HG02610 (cell line): ENCODE measurements around the gene TFEC.
A peak's percentile ranks its signal among the peaks of the same experiment; 100 is the strongest.
"Not testable (repeated sequence)": the region's sequence is repeated elsewhere in the genome, so short reads cannot be mapped to it uniquely, and the experiment has no call there.

Source experiments
- ATAC-seq: cut with Tn5 transposase; IDR thresholded peaks from one replicate; pipeline ENCODE4 v1.9.1; 2021; ENCODE audit warnings: mild to moderate bottlenecking, moderate library complexity; ENCODE audit not compliant: unreplicated experiment

Gene TFEC, protein sequence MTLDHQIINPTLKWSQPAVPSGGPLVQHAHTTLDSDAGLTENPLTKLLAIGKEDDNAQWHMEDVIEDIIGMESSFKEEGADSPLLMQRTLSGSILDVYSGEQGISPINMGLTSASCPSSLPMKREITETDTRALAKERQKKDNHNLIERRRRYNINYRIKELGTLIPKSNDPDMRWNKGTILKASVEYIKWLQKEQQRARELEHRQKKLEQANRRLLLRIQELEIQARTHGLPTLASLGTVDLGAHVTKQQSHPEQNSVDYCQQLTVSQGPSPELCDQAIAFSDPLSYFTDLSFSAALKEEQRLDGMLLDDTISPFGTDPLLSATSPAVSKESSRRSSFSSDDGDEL

DNA sequence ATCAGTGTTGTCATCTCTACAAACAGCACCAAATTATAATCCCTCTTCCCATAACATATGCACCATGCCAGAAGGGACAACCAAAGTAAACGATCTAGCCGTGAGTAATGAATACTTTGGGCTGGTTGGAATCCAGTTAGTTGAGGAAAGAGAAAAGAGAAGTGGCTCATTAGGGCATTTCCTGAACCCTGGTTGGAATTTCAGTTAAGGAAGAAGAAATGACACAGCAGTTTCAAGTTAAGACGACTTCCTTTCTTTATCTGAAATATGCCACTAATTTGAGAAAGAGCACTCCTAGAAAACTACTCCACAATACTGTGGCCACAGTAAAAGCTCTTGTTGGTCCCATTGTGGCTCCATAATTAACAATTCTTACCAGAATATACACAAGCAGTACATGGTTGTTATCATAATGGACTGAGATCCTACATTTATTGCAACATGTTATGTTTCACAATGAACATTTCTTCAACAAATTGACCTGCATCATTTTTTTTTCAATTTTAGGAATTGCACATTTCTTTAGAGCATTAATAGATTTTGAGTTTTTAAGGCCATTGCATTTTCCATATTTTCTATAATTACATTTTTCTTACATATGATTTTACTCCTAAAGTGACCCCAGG is at the start of gene TFEC:
TSS of gene TFEC (minus strand) at position 113 of the 626 bp plus-strand sequence. CDS start 46,322 bp downstream, outside the sequence.
- peak; percentile 35 for ATAC-seq

GRCh38 chr7:116075351-116076145 is 45.0 kb upstream of the TFEC start:
- ATAC-seq, result no peak

DNA sequence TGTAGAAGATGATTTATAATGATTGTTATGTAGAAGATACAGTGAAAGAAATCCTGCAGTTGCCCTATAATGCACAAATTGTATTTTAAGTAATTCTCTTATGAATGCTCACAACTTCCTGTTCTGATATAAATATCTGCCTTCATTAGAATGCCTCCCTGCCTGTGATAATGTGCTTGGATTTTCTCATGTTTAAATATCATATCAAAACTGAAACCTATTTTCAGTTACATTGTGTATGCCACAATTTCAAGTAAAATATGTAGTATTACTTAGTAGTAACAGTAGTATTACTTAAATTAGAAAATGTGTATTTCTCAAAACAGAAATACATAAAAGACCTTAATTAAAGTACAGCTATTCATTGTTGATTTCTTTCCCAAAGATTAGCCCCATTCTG is 41.1 kb upstream of the TFEC start:
- ATAC-seq, result peak; percentile 85

DNA sequence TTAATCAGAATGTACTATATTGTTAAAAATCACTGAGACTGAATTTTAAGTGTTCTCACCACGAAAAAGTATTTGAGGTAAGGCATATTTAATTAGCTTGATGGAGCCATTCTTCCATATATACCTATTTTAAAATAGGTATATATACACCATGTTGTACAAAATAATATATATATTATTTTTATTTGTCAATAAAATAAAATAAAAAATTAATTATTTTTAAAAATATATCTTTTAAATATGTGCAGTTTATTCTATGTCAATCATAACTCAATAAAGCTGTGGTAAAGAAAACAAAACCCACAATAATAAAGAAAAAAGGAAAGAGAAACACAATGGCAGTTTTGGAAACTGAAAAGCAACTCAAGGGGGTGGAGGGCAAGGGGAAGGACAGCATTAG is 33.6 kb upstream of the TFEC start:
- no peak for ATAC-seq

GRCh38 chr7:116062666-116063065 is 32.1 kb upstream of the TFEC start:
- ATAC-seq, result no peak

GRCh38 chr7:116052006-116052405 is 21.4 kb upstream of the TFEC start:
- no peak for ATAC-seq

DNA sequence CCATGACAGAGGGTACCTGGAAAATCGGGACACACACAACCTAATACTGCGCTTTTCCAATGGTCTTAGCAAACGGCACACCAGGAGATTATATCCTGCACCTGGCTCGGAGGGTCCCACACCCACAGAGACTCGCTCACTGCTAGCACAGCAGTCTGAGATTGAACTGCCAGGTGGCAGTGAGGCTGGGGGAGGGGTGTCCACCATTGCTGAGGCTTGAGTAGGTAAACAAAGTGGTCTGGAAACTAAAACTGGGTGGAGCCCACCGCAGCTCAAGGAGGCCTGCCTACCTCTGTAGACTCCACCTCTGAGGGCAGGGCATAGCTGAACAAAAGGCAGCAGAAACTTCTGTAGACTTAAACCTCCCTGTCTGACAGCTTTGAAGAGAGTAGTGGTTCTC is 16.7 kb upstream of the TFEC start:
- ATAC-seq, result not testable (repeated sequence)

- no peak for ATAC-seq
These were observed 15.0 kb upstream of the TFEC start for GRCh38 chr7:116045532-116045931.

- peak; percentile 99 for ATAC-seq
These were observed 11.1 kb upstream of the TFEC start for GRCh38 chr7:116041615-116042014.

DNA sequence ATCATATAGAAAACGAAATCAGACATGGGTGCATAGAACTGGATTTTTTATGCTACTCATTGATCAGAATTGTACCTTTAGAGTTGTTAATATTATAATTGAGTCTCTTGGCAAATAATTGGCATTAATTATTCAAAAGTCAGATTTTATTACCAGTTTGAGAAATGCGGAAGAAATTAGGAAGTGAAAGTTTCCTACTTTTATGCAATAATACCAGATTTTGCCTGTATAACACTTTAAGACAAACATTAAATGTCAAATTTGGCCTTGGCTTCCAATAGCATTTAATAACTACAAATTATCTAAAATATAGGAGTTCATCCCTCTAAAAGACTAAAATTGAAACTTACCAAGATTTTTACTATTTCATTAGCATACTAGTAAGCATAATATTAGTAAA is 6.8 kb upstream of the TFEC start:
- no peak for ATAC-seq

GRCh38 chr7:116034411-116034810 is 3.8 kb upstream of the TFEC start:
- no peak for ATAC-seq

DNA sequence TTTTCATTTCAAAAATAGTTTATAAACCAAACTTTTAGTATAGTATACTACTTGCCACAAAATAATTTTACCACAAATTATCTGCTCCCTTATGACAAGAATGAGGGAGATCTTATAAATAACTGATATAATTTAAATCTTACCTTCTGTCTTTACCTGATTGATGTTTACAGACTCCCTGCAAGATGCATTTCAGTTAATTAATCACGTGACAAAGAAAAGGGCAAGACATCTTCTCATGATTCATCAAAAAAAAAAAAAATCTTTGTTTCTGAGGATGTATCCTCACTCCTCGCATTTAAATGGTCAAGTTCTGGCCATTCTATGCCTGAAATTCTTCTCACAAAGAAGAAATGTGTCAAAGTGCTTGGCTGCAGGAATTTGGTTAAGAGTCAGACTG is 2.3 kb upstream of the TFEC start:
- ATAC-seq, result no peak

DNA sequence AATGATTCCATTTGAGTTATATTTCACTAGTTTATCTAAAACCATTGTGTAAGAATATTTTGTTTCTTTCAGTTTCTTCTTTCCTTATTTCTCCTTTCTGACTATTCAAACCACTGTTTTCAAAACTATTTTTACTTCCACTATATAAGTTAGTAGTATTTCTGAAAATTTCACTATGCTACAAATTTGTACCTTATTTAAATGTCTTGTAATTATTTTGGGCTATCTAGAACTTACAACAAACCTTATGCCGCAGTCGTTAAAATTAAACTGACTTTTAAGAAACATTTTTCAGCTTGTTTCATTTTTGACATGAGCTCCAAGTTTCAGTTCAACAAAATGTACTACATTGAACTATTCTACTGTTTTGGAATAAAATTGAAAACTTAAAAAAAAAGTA is 1.8 kb downstream of the TFEC start:
- ATAC-seq, result peak; percentile 59

DNA sequence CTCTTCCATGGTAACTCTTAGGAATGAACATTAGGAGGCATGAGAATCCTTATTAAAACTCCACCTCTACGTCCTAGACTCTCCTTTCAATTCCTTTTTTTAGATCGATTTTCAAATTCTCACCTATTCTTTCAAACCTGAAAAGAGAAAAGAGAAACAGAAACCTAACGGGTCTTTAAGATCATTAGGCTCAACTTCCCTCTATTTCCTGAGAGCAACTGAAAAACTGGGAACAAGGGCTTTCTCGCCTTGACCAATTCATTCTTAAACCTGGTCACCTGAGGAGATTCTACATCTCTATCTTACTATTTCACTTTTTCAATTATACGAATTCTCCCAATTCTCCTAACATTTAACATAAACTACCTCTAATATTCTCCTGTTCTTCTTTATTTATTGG is 2.8 kb downstream of the TFEC start:
- ATAC-seq, result no peak

- no peak for ATAC-seq
These were observed 5.4 kb downstream of the TFEC start for GRCh38 chr7:116024826-116025809.

- ATAC-seq, result peak; percentile 63
These were observed 9.3 kb downstream of the TFEC start for GRCh38 chr7:116021237-116021636.

GRCh38 chr7:116018731-116019130 is 11.8 kb downstream of the TFEC start:
- ATAC-seq, result no peak

DNA sequence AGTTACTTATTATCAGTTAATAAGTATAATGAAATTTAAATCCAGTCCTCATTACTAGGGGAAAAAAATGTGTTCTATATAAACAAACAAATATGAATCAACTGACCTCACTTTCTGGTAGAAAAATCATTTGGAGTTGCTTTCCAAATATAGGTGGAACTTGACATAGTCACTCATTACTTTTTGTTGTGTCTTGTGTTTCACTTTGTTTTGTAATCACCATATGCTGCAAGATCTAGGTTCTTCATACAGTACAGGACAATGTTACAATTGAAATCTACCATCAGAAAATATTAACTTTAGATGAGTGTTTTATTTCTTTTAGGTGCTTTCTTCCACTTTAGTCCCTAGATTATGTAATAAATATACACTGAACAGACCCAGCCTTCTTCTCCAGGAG is 16.9 kb downstream of the TFEC start:
- ATAC-seq, result no peak

DNA sequence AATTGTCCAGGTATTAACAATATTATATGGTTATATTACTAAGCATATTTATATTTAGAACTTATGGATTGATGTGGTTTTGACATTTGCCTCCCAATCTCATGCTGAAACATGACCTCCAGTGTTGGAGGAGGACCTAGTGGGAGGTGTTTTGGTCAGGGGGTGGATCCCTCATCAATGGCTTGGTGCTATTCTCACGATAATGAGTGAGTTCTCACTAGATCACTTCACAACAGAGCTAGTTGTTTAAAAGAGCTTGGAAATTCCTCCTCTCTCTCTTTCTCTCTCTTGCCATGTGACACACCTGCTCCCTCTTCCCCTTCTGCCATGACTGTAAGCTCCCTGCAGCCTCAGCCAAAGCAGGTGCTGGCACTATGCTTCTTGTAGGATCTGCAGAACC is 19.0 kb downstream of the TFEC start:
- no peak for ATAC-seq

DNA sequence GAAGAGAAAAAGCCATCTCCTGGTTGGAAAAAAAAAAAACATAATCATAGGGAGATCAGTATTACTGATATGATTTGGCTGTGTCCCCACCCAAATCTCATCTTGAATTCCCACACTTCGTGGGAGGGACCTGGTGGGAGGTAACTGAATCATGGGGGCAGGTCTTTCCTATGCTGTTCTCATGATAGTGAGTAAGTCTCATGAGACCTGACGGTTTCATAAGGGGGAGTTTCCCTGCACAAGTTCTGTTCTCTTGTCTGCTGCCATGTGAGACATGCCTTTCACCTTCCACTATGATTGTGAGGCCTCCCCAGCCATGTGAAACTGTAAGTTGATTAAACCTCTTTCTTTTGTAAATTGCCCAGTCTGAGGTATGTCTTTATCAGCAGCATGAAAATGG is 25.8 kb downstream of the TFEC start:
- not testable (repeated sequence) for ATAC-seq

DNA sequence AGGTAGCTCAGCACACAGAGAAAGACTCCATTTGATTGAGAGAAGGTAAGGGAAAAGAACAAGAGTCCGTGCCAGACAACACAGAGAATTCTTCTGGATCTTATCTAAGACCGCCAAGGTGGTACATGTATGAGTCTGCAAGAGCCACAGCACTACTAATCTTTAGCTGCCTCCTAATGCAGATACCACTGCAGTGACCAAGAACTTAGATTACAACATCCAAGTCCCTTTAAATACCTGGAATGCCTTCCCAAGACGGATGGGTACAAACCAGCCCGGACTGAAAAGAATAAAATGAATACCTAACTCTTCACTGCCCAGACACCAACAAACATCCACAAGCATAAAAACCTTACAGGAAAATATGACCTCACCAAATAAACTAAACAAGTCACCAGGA is 33.3 kb downstream of the TFEC start:
- ATAC-seq, result no peak
